ENCODE measurements around the gene EPN2.
A peak's percentile ranks its signal among the peaks of the same experiment; 100 is the strongest.
"Not testable (repeated sequence)": the region's sequence is repeated elsewhere in the genome, so short reads cannot be mapped to it uniquely, and the experiment has no call there.

EPN2 gene

GRCh38 chr17:19348806-19349205 lies 111.6 kb downstream of the EPN2 start:
- H3K4me1 ChIP-seq (ENCODE audit: insufficient read depth, low read length) = peaks cover 9% of the 10 kb centered on the region
- no peaks in the 10 kb centered on the region for H3K27me3 ChIP-seq (ENCODE audit: insufficient read depth, low read length)
- no peak overlapping the region for H2AFZ ChIP-seq (ENCODE audit: low read depth, low read length)
- no peaks in the 10 kb centered on the region for H3K9me3 ChIP-seq (ENCODE audit: low read length)
- H3K36me3 ChIP-seq (ENCODE audit: insufficient read depth, low read length) = no peaks in the 10 kb centered on the region
- H3K4me3 ChIP-seq (ENCODE audit: low read length) = no peak overlapping the region

GRCh38 chr17:19353401-19353800 lies 116.2 kb downstream of the EPN2 start:
- not testable (repeated sequence) for H3K36me3 ChIP-seq (ENCODE audit: insufficient read depth, low read length); H3K4me1 ChIP-seq (ENCODE audit: insufficient read depth, low read length); H3K4me3 ChIP-seq (ENCODE audit: low read length); H3K27me3 ChIP-seq (ENCODE audit: insufficient read depth, low read length); H3K9me3 ChIP-seq (ENCODE audit: low read length); H2AFZ ChIP-seq (ENCODE audit: low read depth, low read length)

- no peak overlapping the region for H2AFZ ChIP-seq (ENCODE audit: low read depth, low read length)
- no peaks in the 10 kb centered on the region for H3K4me1 ChIP-seq (ENCODE audit: insufficient read depth, low read length)
- H3K27me3 ChIP-seq (ENCODE audit: insufficient read depth, low read length) = no peaks in the 10 kb centered on the region
- no peaks in the 10 kb centered on the region for H3K9me3 ChIP-seq (ENCODE audit: low read length)
- H3K36me3 ChIP-seq (ENCODE audit: insufficient read depth, low read length) = peaks cover 7% of the 10 kb centered on the region
- no peak overlapping the region for H3K4me3 ChIP-seq (ENCODE audit: low read length)
Observed at GRCh38 chr17:19354748-19355147, 117.6 kb downstream of the EPN2 start.

- H3K4me1 ChIP-seq (ENCODE audit: insufficient read depth, low read length) = peaks cover 5% of the 10 kb centered on the region
- no peak overlapping the region for H3K4me3 ChIP-seq (ENCODE audit: low read length)
Observed at GRCh38 chr17:19357351-19357750, 120.2 kb downstream of the EPN2 start.

GRCh38 chr17:19357761-19358160 lies 120.6 kb downstream of the EPN2 start:
- H3K9me3 ChIP-seq (ENCODE audit: low read length) = no peaks in the 10 kb centered on the region
- no peak overlapping the region for H2AFZ ChIP-seq (ENCODE audit: low read depth, low read length)
- H3K36me3 ChIP-seq (ENCODE audit: insufficient read depth, low read length) = peaks cover 7% of the 10 kb centered on the region
- no peaks in the 10 kb centered on the region for H3K27me3 ChIP-seq (ENCODE audit: insufficient read depth, low read length)
- no peak overlapping the region for H3K4me3 ChIP-seq (ENCODE audit: low read length)
- peaks cover 5% of the 10 kb centered on the region for H3K4me1 ChIP-seq (ENCODE audit: insufficient read depth, low read length)

More at GRCh38 chr17:19357351-19357750, 120.2 kb downstream of the EPN2 start:
- Histone ChIP-seq H2AFZ (ENCODE audit: low read depth, low read length) (no peak overlapping the region), H3K9me3 (ENCODE audit: low read length) (no peaks in the 10 kb centered on the region), H3K36me3 (ENCODE audit: insufficient read depth, low read length) (peaks cover 7% of the 10 kb centered on the region), H3K27me3 (ENCODE audit: insufficient read depth, low read length) (no peaks in the 10 kb centered on the region)

- H3K27me3 ChIP-seq (ENCODE audit: insufficient read depth, low read length) = no peaks in the 10 kb centered on the region
- H2AFZ ChIP-seq (ENCODE audit: low read depth, low read length) = no peak overlapping the region
- peaks cover 7% of the 10 kb centered on the region for H3K36me3 ChIP-seq (ENCODE audit: insufficient read depth, low read length)
- H3K4me3 ChIP-seq (ENCODE audit: low read length) = no peak overlapping the region
- peaks cover 10% of the 10 kb centered on the region for H3K4me1 ChIP-seq (ENCODE audit: insufficient read depth, low read length)
- no peaks in the 10 kb centered on the region for H3K9me3 ChIP-seq (ENCODE audit: low read length)
Observed at GRCh38 chr17:19359151-19359550, 122.0 kb downstream of the EPN2 start.

- Histone ChIP-seq H3K4me3 (ENCODE audit: low read length) (no peak overlapping the region), H3K4me1 (ENCODE audit: insufficient read depth, low read length) (peaks cover 10% of the 10 kb centered on the region), H3K27me3 (ENCODE audit: insufficient read depth, low read length) (no peaks in the 10 kb centered on the region), H3K36me3 (ENCODE audit: insufficient read depth, low read length) (peaks cover 7% of the 10 kb centered on the region), H2AFZ (ENCODE audit: low read depth, low read length) (no peak overlapping the region), H3K9me3 (ENCODE audit: low read length) (no peaks in the 10 kb centered on the region)
Observed at GRCh38 chr17:19359856-19360255, 122.7 kb downstream of the EPN2 start.

GRCh38 chr17:19360772-19361171 lies 123.6 kb downstream of the EPN2 start:
- Histone ChIP-seq H3K4me3 (ENCODE audit: low read length) (no peak overlapping the region), H3K9me3 (ENCODE audit: low read length) (no peaks in the 10 kb centered on the region), H2AFZ (ENCODE audit: low read depth, low read length) (no peak overlapping the region), H3K36me3 (ENCODE audit: insufficient read depth, low read length) (peaks cover 7% of the 10 kb centered on the region), H3K27me3 (ENCODE audit: insufficient read depth, low read length) (no peaks in the 10 kb centered on the region), H3K4me1 (ENCODE audit: insufficient read depth, low read length) (peaks cover 10% of the 10 kb centered on the region)

- no peak overlapping the region for H2AFZ ChIP-seq (ENCODE audit: low read depth, low read length)
- peaks cover 10% of the 10 kb centered on the region for H3K4me1 ChIP-seq (ENCODE audit: insufficient read depth, low read length)
- no peaks in the 10 kb centered on the region for H3K27me3 ChIP-seq (ENCODE audit: insufficient read depth, low read length)
- no peak overlapping the region for H3K4me3 ChIP-seq (ENCODE audit: low read length)
- peaks cover 7% of the 10 kb centered on the region for H3K36me3 ChIP-seq (ENCODE audit: insufficient read depth, low read length)
- H3K9me3 ChIP-seq (ENCODE audit: low read length) = no peaks in the 10 kb centered on the region
Observed at GRCh38 chr17:19361326-19361725, 124.2 kb downstream of the EPN2 start.

GRCh38 chr17:19361944-19362276 lies 124.7 kb downstream of the EPN2 start:
- peaks cover 6% of the 10 kb centered on the region for H3K36me3 ChIP-seq (ENCODE audit: insufficient read depth, low read length)
- H3K9me3 ChIP-seq (ENCODE audit: low read length) = no peaks in the 10 kb centered on the region
- peaks cover 10% of the 10 kb centered on the region for H3K4me1 ChIP-seq (ENCODE audit: insufficient read depth, low read length)
- H3K4me3 ChIP-seq (ENCODE audit: low read length) = peak overlapping the region; percentile 65
- no peaks in the 10 kb centered on the region for H3K27me3 ChIP-seq (ENCODE audit: insufficient read depth, low read length)
- peak overlapping the region; percentile 97 for H2AFZ ChIP-seq (ENCODE audit: low read depth, low read length)

GRCh38 chr17:19362277-19363113 lies 125.3 kb downstream of the EPN2 start, which contains the start of gene B9D1:
Gene B9D1 (minus strand): TSS chr17:19362723. CDS start chr17:19362569, 154 bp downstream.
- H3K27me3 ChIP-seq (ENCODE audit: insufficient read depth, low read length) = no peaks in the 10 kb centered on the region
- no peaks in the 10 kb centered on the region for H3K9me3 ChIP-seq (ENCODE audit: low read length)
- H3K36me3 ChIP-seq (ENCODE audit: insufficient read depth, low read length) = peaks cover 5% of the 10 kb centered on the region
- H3K4me1 ChIP-seq (ENCODE audit: insufficient read depth, low read length) = peaks cover 10% of the 10 kb centered on the region
- peak within 1 kb of the TSS; percentile 65 for H3K4me3 ChIP-seq (ENCODE audit: low read length)
- peak within 1 kb of the TSS; percentile 97 for H2AFZ ChIP-seq (ENCODE audit: low read depth, low read length)

- Histone ChIP-seq H3K27me3 (ENCODE audit: insufficient read depth, low read length) (no peaks in the 10 kb centered on the region), H3K9me3 (ENCODE audit: low read length) (no peaks in the 10 kb centered on the region), H3K36me3 (ENCODE audit: insufficient read depth, low read length) (peaks cover 4% of the 10 kb centered on the region), H3K4me1 (ENCODE audit: insufficient read depth, low read length) (peaks cover 10% of the 10 kb centered on the region), H3K4me3 (ENCODE audit: low read length) (peak overlapping the region; percentile 65), H2AFZ (ENCODE audit: low read depth, low read length) (peak overlapping the region; percentile 97)
Observed at GRCh38 chr17:19363114-19363438, 125.9 kb downstream of the EPN2 start.

GRCh38 chr17:19363460-19364035 lies 126.4 kb downstream of the EPN2 start:
- Histone ChIP-seq H3K4me3 (ENCODE audit: low read length) (no peak overlapping the region), H2AFZ (ENCODE audit: low read depth, low read length) (no peak overlapping the region), H3K36me3 (ENCODE audit: insufficient read depth, low read length) (no peaks in the 10 kb centered on the region), H3K9me3 (ENCODE audit: low read length) (no peaks in the 10 kb centered on the region), H3K4me1 (ENCODE audit: insufficient read depth, low read length) (peaks cover 10% of the 10 kb centered on the region), H3K27me3 (ENCODE audit: insufficient read depth, low read length) (no peaks in the 10 kb centered on the region)

Measured in neuron (in vitro differentiated cells).